Right ventricle myocardium superior (tissue), 1 donor: ENCODE data around the gene RPS14. TPM values are rescaled to one million over a fixed set of nuclear protein-coding genes. Genes with fewer than 3 reads are reported as not detected.
A peak's percentile ranks its signal among the peaks of the same experiment; 100 is the strongest.

Experiments
- ATAC-seq: fragments of 200-7000 bp; cut with Tn5 transposase; one replicate; pipeline ENCODE4 v1.9.1; 2020; ENCODE audit warnings: mild to moderate bottlenecking; ENCODE audit not compliant: poor library complexity
- DNase-seq: peaks from one replicate; pipeline ENCODE4 v3.0.0-alpha.2; 2020
- intact Hi-C: fragments of 100-400 bp; cut with DNase I; formaldehyde crosslinking; loops from one replicate; pipeline ENCODE4 v1.11.2; 2022
- total RNA-seq: library from RNA; stranded (reverse); fragmentation: NEBNext Ultra II Directional; extraction: Animal tissue kit (Norgen Biotek cat#: 25700); gene quantifications from one replicate; pipeline ENCODE4 v1.2.1, GENCODE V29; 2021
- donor health status: DM: no; HTN: yes; CAD: no; lungs with severe emphysema.

RPS14 gene
- total RNA-seq, 1 donor from 2014 or later, result 1,133 TPM

DNA sequence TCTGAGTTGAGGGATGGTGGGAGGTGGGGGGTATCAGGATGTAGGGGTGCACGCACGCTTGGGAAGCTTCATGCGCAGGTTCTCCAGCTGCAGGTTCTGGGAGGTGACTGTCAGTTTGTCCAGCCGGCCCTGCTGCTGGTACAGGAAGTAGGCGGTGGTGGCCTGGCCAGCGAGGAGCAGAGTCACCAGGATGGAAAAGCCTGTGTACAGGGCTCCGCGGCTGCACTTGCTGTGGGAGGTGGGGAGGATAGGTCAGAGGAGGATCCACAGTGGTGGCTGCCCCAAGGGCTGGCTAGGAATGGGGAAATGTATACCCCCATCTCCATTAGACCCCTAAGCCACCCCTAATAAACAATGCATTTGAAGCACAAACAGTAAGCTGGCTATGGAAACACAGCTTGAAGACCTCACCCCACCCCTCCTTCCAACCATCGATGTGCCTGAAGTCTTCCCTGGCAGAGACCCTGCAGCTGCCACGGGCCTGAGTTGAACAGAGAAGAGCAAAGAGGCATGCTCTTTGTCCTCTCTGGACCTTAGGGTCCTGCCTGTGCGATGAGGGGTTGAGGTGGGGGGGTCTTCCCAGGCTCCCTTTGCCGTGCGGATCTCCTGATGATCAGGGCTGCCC is 42.3 kb downstream of the RPS14 start:
- no peak for DNase-seq
- intact Hi-C loops, result no loop called here
- no peak for ATAC-seq

DNA sequence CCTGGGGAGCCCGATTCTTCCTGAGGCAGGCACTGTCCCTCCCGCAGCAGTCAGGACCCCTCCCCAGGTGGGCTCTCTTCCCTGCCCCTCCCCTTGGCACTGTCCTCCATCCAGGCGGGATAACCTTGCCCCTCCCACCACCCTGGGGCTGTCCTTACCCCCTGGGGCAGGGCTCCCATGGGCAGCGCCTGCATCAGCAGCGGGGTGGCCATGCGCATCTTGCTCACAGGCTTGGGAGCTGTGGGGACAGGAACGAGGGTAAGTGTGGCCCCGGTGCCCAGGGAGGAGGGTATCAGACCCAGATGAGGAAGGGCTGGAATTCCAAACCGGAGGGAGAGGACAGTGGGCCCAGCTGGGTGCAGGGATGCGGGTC is 42.8 kb downstream of the RPS14 start:
- DNase-seq, result no peak
- no peak for ATAC-seq
- intact Hi-C loops, result no loop called here

DNA sequence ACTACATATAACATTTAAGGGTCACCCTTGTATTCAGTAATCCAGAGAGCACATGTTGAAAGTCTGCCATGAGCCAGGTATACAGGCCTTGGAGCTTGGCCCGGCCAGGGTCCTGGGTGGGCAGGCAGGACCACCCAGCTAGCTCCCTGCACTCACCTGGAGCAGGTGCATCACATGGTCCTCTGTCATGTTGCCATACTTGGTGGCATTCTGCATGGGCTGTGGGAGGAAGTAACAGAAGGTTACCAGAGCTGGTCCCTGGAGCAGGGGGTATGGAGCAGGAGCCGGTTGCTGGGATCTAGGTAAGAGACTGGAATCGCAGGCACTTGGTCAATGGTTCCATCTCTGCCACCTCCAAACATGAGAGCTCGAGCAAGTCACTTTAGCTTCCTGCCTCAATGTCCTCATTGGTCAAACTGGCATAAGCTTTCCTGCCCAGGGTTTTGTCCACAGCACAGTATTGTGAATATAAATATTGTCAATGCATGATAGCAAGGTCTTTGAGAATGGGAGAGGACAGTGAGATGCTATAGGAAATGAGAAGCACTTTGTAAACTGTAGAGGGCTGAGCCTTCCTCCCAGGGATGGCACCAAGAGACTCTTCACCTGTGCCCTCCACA is 43.3 kb downstream of the RPS14 start:
- ATAC-seq, result no peak
- intact Hi-C loops, result no loop called here
- DNase-seq, result no peak

DNA sequence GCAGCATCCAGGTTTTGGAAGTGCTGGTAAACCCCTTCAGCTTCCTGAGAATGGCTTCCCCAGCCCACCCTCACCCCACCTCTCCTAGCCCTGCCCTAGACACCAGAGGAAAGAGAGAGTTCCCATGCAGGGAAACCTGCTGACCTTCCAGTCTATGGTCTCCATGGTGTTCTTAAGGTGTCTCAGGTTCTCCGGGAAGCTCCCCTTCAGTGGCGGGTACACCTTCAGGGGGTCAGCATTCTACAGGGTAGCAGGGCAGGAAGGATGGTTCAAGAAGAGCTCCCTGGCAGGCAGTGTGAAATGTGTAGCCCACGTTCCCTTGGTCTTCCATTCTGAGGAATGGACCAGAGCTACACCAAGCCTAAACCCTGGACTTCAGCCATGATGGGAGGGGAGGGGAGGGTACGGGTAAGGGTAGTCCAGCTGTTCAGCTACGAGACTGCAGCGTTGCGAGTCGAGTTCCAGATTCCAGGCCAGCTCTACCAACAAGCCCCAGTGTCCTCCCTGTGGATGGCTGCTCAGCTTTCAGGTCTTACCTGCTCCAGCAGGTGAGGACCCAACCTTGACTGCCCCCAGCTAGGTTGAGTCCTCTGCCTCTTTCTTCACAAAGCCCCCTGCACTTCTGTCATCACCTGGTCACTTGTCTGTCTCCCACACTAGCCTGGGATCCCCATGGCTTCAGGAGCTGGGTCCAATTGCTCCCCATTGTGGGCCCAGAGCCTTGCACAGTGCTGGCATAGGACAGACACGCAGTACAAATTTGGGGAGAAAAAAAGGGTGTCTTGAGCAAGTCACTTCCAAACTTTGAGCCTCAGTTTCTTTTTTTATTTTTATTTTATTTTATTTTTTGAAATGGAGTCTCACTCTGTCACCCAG is 44.4 kb downstream of the RPS14 start:
- intact Hi-C loops, result loop anchor here (5.0 kb wide), 1 partner anchor 32 kb away; no protein-coding TSS in a partner anchor
- ATAC-seq, result no peak

DNA sequence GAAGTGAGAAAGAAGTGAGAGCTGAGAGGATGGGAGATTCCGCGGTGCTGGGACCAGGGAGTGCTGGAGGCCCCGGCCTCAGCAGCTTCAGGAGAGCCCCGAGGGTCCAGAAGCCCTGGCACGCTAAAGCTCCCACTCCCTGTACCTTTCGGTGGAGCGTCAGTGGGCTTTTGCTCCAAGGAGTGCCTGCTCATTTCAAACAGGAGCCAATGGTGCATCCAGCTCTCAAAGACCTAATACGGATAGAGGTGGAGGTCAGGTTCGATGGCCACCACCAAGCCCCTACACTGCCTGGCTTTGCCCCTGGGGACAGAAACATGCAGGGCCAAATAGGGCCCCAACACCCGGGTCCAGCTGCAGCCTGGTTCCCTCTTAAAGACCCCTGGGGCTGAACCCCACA is 45.0 kb downstream of the RPS14 start:
- intact Hi-C loops, result loop anchor here (5.0 kb wide), 1 partner anchor 33 kb away; no protein-coding TSS in a partner anchor
- no peak for DNase-seq
- no peak for ATAC-seq

More for the DNA sequence above, 44.4 kb downstream of the RPS14 start:
- DNase-seq, result no peak

DNA sequence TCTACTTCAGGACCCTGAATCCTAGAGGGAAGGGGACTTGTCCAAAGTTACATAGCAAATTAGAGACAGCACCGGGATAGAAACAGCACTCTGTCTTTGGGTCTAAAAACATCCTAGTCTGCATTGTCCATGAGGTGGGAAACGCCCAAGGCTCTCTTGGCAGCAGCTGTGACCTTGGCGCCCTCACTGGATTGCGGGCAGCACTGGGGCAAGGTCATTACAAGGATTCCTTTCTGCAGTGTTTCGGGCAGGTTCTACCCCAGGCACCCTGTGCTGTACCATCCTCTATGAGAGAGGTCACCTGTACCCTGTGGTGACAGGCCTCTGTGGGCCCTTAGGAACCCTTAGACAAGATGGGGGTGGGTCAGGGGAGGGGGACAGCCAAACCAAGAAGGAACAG is 45.4 kb downstream of the RPS14 start:
- ATAC-seq (peak; percentile 59), DNase-seq (no peak)
- intact Hi-C loops, result loop anchor here (5.0 kb wide), 1 partner anchor 33 kb away; no protein-coding TSS in a partner anchor

DNA sequence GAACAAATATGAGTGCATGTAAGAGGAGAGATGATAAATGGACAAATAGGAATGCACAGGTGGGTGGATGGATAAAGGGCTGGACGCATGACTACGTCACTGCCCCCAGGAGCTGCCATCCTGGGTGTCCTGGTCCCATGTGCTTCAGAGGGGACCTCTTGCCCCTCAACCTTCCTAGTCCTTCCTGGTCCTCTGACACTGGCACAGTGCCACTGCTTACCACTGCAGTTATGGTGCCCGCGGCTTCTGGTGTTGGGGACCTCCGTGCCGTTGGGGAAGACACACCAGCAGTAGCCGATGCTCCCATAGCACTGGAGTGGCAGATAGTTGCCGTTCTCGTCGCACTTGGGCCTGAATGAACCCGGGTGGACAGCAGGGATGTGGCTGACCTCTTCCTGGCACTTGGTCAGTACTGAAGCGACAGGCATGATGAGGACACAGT is 46.6 kb downstream of the RPS14 start:
- intact Hi-C loops, result loop anchor here (5.0 kb wide), 1 partner anchor 34 kb away; no protein-coding TSS in a partner anchor
- DNase-seq (no peak), ATAC-seq (no peak)

DNA sequence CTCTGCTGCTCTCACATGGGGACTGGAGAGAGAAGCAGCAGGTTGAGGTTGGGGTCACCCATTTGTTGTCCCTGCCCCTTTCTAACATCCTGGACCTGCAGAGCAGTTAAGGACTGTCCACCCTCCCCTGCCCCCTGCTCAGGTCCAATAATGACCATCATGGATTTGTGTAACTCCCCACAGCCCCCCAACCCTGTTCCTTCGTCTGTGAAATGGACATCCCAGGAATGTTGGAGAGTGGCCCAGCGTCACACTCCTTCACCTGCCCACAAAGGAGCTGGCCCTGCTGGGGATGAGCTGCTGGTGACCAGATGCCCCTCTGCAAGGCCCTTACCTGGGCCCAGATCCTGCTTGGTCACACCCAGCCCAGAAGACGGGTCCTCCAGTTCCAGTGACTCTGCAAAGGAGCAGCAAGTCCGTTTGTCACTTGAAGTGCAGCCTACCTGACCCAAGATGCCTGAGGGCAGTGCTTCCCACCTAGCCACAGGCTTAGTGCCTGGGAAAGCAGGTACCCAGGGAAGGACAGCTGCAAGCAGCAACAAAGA is 47.2 kb downstream of the RPS14 start:
- intact Hi-C loops, result loop anchor here (5.0 kb wide), 1 partner anchor 35 kb away; no protein-coding TSS in a partner anchor
- ATAC-seq (no peak), DNase-seq (no peak)

DNA sequence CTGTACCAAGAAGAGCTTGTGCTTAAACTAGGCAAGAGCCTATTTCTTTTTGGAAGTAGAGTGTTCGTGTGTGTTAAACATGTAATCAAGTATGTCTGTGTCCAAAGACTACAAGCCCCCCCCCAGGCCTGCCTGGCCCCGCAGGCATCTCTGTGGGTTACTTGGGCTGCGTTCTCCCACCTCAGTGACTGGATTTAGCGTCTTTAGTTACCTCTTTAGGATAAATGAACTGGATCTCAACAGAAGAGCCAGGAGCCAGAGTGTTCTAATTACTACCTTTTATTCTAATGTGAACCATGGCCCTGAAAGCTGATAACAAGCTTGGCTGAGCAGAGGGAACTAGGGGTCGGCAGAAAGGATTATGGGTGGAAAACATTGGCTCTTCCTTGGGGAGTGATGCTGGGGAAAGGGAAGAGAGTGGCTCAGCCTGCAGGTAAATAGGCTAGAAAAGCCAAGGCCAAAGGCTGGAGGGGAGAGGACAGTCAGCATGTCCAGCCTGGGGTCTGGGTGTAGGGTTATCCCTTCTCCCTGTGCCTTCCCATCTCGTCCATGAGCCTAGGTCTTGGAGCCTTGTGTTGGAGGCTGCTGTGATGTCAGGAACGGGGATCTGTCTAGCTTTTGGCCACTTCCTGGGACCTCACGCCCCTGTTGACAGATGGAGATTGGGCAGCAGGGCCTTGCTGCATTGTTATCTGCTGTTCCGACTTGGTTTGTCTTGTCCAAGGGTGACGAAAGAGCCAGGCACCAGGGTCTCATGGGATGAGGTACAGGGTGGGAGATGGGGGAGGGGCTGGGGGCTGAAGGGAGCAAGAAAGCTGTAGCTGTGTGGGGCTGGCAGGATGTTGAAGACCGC is 47.9 kb downstream of the RPS14 start:
- no peak for ATAC-seq
- intact Hi-C loops, result loop anchor here (5.0 kb wide), 1 partner anchor 36 kb away; no protein-coding TSS in a partner anchor
- DNase-seq, result no peak

DNA sequence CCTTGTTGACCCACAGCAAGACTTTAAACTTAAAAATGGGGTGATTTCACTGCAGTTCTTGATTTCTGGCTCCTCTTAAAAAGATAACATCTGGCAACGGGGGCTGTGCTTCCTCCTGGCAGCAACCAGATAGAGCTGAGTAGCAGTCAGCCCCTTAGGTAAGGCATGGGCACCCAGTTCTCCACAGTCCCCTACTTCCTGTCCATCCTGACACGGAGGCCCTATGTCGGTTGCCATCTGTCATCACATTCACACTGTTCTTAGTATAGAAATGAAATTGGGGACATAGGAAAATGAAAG is 48.5 kb downstream of the RPS14 start:
- no peak for ATAC-seq
- no peak for DNase-seq
- intact Hi-C loops, result loop anchor here (5.0 kb wide), 1 partner anchor 36 kb away; no protein-coding TSS in a partner anchor

DNA sequence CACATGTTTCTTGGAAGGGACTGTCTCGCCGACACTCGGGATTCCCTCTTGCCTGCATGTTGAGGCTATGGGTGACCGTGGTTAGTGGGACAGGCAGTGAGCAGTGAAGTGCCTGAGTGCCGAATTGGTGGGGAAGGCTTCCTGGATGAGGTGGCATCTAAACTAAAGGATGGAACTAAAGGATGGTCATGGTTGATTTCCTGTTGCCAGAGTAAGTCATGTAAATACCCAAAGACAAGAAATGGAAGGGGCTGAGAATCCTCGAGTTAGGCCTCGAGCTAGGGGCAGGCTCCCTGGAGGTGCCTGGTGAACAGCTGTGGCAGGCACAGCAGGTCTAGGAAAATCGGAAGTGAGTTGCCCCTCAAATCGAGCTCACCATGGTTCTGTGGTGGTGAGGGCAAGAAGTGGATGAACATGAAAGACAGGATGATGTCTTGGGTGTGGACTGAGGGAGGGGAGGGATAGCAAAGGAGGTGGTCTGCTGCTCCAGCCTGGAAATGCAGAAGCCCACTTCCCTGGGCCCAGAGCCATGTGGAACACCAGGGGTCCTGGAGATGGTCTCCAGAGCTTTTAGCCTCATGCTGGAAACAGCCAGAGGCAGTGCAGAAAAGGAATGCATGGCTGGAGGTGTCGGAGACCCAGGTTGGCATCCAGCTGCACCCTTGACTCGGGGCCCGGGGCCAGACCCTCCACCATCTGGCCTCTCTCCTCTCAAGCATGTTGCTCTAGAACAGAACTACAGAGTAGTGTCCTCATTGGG is 49.0 kb downstream of the RPS14 start:
- ATAC-seq (no peak), DNase-seq (no peak)
- intact Hi-C loops, result loop anchor here (5.0 kb wide), 1 partner anchor 37 kb away; no protein-coding TSS in a partner anchor

DNA sequence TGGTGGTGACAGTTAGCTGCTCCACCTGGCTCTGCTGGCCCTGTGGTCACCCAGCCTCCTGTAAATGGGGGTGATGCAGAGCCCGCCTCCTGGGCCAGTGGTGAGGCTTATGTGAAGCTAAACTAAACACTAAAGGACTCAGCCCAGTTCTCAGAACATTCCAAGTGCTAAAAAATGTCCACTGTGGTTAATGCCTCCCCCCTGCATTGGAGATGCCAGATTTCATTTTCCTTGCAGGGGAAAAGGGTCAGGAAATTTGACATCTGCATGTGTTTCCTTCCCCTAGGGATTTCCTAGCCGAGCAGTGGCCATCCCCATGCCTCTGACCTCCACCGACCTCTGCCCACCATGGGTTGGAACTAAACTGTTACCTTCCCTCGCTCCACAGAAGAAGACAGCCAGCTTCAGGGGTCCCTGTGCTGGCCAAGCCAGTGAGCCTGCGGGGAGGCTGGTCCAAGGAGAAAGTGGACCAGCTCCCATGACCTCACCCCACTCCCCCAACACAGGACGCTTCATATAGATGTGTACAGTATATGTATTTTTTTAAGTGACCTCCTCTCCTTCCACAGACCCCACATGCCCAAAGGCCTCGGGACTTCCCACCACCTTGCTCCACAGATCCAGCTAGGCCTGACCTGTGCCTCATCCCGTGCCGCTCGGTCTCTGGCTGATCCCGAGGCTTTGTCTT is 49.9 kb downstream of the RPS14 start:
- intact Hi-C loops, result loop anchor here (5.0 kb wide), 1 partner anchor 38 kb away; no protein-coding TSS in a partner anchor
- ATAC-seq, result no peak
- DNase-seq, result no peak

DNA sequence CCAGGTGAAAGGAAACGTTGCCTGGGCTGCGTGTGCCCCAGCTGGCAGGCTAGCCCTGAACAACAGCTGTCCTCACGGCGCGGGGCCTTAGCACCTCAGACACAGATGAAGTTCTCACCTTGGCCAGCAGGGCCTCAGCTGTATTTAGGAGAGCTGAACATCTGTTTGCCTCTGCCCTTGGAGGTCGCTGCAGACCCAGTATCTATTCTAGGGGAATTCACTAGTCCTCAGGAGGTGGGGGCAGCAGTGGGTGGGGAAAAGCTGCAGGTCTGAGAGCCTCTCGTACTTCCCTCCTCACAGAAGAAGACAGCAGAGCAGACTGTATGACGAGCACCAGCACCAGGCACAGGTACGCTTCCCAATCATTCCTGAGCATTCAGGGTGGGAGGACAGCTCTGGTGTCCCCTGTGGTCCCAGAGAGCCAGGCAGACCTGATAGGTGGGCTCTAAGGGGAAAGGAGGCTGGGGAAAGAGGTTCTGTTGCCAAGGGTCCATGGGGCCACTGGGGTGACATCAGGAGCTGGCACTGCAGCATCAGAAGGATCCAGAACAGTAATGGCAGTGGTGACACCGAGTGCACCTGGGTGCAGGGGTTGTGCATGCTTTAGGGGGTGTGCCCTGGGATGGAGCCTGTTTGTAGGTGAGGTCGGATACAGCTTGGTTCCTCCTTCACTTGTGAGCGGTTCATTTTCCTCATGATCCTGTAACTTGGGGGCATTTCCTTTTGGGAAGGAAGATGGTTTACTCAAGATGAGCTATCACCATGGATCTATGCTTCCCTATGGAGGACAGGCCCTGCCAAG is 50.6 kb downstream of the RPS14 start:
- DNase-seq, result no peak
- intact Hi-C loops, result no loop called here
- ATAC-seq, result no peak

DNA sequence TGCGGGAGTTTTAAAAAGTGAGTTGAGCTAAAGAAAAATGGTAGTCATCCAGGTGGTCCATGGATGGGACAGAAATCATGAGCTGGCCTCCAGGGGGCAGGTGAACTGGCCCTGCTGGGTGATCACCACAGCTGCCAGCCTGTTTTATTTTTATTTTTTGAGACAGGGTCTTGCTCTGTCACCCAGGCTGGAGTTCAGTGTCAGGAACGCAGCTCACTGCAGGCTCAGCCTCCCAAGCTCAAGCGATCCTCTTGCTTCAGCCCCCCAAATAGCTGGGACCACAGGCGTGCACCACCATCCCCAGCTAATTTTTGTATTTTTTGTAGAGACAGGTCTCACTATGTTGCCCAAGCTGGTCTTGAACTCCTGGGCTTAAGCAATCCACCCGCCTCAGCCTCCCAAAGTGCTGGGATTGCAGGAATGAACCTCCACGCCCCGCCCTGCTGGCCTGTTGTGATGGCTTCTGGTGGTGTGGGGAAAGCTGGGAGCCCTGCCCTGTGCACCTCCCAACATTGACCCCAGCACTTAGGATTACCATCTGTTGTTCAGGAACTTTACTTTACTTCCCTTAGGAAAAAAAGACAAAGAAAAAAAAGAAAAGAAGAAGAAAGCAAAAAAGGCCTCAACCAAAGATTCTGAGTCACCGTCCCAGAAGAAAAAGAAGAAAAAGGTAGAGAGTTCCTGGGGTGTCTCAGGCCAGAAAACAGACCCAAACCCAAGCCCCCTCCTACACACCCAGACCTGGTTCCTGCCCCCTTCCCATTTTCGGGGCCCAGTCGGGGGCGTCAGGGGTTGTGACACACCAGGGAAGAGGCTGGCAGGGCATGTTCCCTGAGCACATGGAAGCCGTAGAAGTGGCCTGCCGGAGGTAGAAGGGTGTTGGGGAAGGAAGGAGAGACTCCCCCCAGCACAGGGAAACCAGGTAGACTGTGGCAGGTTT is 51.5 kb downstream of the RPS14 start:
- ATAC-seq, result no peak
- DNase-seq, result no peak
- intact Hi-C loops, result no loop called here

DNA sequence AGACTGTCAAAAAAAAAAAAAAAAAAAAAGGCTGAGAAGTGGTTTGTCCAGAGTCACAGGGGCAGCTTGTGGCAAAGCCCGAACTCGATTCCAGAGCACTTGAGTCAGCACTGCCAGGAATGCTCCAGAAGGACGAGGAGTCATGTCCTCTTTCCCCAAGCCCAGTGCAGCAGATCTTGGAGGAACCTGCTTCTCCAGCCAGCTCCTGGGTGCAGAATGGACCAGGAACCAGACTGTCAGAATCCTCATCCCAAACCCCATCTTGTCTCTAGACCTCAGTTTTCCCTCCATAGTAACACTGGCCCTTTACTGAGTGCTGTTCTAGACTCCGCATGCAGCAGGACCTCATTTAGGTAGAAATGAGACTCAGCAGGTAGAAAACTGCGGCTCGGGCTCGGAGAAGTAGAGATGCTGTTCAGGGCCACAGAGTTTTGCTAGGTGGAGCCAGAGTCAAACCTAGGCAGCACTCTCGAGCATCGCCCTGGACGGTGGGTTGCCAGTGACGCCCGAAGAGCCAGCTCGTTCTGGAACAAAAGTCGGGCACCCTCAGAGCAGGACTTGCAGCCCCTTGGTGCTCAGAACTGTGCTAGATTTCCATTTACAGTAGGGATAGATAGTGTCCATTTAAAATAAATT is 52.3 kb downstream of the RPS14 start:
- intact Hi-C loops, result no loop called here
- ATAC-seq (no peak), DNase-seq (no peak)
